Endothelial cell of umbilical vein (primary cell): ENCODE data around the gene TOX2. TPM values are rescaled to one million over a fixed set of nuclear protein-coding genes. Genes with fewer than 3 reads are reported as not detected.

Experiments
- BruUV-seq: library from RNA; stranded (reverse); fragments of 400-500 nt; replicated peaks from 2 replicates; lab custom pipeline; 2021; lab: Mats Ljungman, UMichigan
- CTCF ChIA-PET: fragments of 300-600, 350-600 bp; sonication (Branson Sonifier 250); formaldehyde crosslinking; loops from one replicate; lab custom pipeline; 2021; ENCODE audit warnings: antibody characterized with exemption, inconsistent platforms; lab: Charles Lee
- POLR2A ChIA-PET: fragments of 300-600, 350-600 bp; sonication (Branson Sonifier 250); formaldehyde crosslinking; loops from one replicate; lab custom pipeline; 2021; ENCODE audit warnings: antibody characterized with exemption, inconsistent platforms; lab: Charles Lee
- DNase-seq: peaks from one replicate; pipeline ENCODE4 v3.0.0-alpha.2; 2011; ENCODE audit warnings: low read depth, low spot score
- FAIRE-seq: peaks from 2 replicates; lab custom pipeline; 2011; peaks lifted over from hg19 to GRCh38; lab: Jason Lieb, UNC
- H2AFZ ChIP-seq: 2 replicates; pipeline ENCODE4 v1.6.0; 2012; ENCODE audit warnings: low read depth, low read length, control low read depth, inconsistent platforms
- H3K27ac ChIP-seq: 2 replicates; pipeline ENCODE4 v1.5.1; 2011; ENCODE audit warnings: low read depth, mild to moderate bottlenecking, control low read depth, low read length, moderate library complexity; ENCODE audit not compliant: insufficient read depth
- H3K27me3 ChIP-seq, 2 experiments: 2 replicates each; pipeline versions ENCODE4 v1.6.0 to v1.6.1; 2011; ENCODE audit warnings: low read length in 2 of 2, mixed read lengths in 1 of 2; ENCODE audit not compliant: control insufficient read depth in 2 of 2, insufficient read depth in 2 of 2
- H3K36me3 ChIP-seq, 2 experiments: 2 replicates in 1 of 2; 3 replicates in 1 of 2; pipeline ENCODE4 v1.5.1; 2011; ENCODE audit warnings: low read length in 2 of 2, mild to moderate bottlenecking in 1 of 2, moderate library complexity in 1 of 2; ENCODE audit not compliant: control insufficient read depth in 2 of 2, insufficient read depth in 2 of 2; ENCODE audit errors: extremely low read depth in 1 of 2
- H3K4me1 ChIP-seq: 3 replicates; pipeline ENCODE4 v1.5.1; 2011; ENCODE audit warnings: mild to moderate bottlenecking, low read length; ENCODE audit not compliant: control insufficient read depth, insufficient read depth; ENCODE audit errors: extremely low read depth
- H3K4me2 ChIP-seq: 2 replicates; pipeline ENCODE4 v1.6.1; 2011; ENCODE audit warnings: low read length, control low read depth, mixed read lengths; ENCODE audit not compliant: insufficient read depth
- H3K4me3 ChIP-seq, 3 experiments: fragments of 200-600 bp in 1 of 3; sonication (generic), shearing (Covaris generic) in 1 of 3; replicated peaks in 1 of 3; 2 replicates each; pipeline ENCODE4 v1.5.1; 2011 to 2016; ENCODE audit warnings: control low read depth in 3 of 3, low read length in 3 of 3, mild to moderate bottlenecking in 2 of 3, inconsistent platforms in 1 of 3, low read depth in 1 of 3, moderate library complexity in 1 of 3; ENCODE audit not compliant: insufficient read depth in 1 of 3
- H3K79me2 ChIP-seq: 2 replicates; pipeline ENCODE4 v1.6.0; 2012; ENCODE audit warnings: low read length, inconsistent platforms; ENCODE audit not compliant: control insufficient read depth, insufficient read depth
- H3K9ac ChIP-seq: replicated peaks from 2 replicates; pipeline ENCODE3; 2011; ENCODE audit warnings: low read length, control low read depth; ENCODE audit not compliant: insufficient read depth; ENCODE audit errors: extremely low read depth
- H3K9me1 ChIP-seq: replicated peaks from 3 replicates; pipeline ENCODE4 v1.6.0; 2011; ENCODE audit warnings: mild to moderate bottlenecking, low read length; ENCODE audit not compliant: control insufficient read depth, insufficient read depth; ENCODE audit errors: extremely low read depth
- H3K9me3 ChIP-seq: replicated peaks from 2 replicates; pipeline ENCODE4 v1.5.1; 2012; ENCODE audit warnings: low read length, inconsistent platforms; ENCODE audit not compliant: control insufficient read depth, insufficient read depth
- H4K20me1 ChIP-seq: replicated peaks from 2 replicates; pipeline ENCODE3; 2011; ENCODE audit warnings: mild to moderate bottlenecking, low read length; ENCODE audit not compliant: control insufficient read depth, insufficient read depth; ENCODE audit errors: extremely low read depth
- CTCF ChIP-seq, 2 donors: IDR thresholded peaks; 1 replicate in 1 of 2; 2 replicates in 1 of 2; pipeline ENCODE4 v1.5.1; 2011; ENCODE audit warnings: low read length in 2 of 2, mild to moderate bottlenecking in 2 of 2, moderate library complexity in 2 of 2, control low read depth in 1 of 2, inconsistent platforms in 1 of 2, low read depth in 1 of 2; ENCODE audit not compliant: insufficient read depth in 1 of 2; ENCODE audit errors: extremely low read depth in 1 of 2
- EZH2 ChIP-seq: IDR thresholded peaks from 2 replicates; pipeline ENCODE4 v1.6.1; 2012; ENCODE audit warnings: borderline replicate concordance, low read depth, mild to moderate bottlenecking, moderate library complexity, low read length, inconsistent platforms; ENCODE audit not compliant: severe bottlenecking
- FOS ChIP-seq: IDR thresholded peaks from 2 replicates; pipeline ENCODE4 v1.6.1; 2011; ENCODE audit warnings: mild to moderate bottlenecking, low read length, moderate library complexity, borderline replicate concordance; ENCODE audit not compliant: insufficient read depth
- GATA2 ChIP-seq: IDR thresholded peaks from 2 replicates; pipeline ENCODE4 v1.7.0; 2011; ENCODE audit warnings: low read depth, mild to moderate bottlenecking, moderate library complexity, mixed read lengths, low read length; ENCODE audit not compliant: insufficient read length, insufficient read depth
- JUN ChIP-seq: IDR thresholded peaks from 2 replicates; pipeline ENCODE4 v1.6.1; 2011; ENCODE audit warnings: borderline replicate concordance, low read depth; ENCODE audit not compliant: insufficient read length, insufficient read depth
- MYC ChIP-seq: IDR thresholded peaks from one replicate; pipeline ENCODE4 v1.6.1; 2011; ENCODE audit warnings: mild to moderate bottlenecking, low read depth, low read length
- POLR2A ChIP-seq: IDR thresholded peaks from 2 replicates; pipeline ENCODE4 v1.6.1; 2012; ENCODE audit warnings: low read depth, mild to moderate bottlenecking, control low read depth, low read length
- POLR2AphosphoS5 ChIP-seq: IDR thresholded peaks from 2 replicates; pipeline ENCODE4 v1.6.1; 2012; ENCODE audit warnings: low read depth, mild to moderate bottlenecking, control low read depth, low read length, moderate library complexity; ENCODE audit not compliant: insufficient read depth
- dilution Hi-C: fragments of 300-500 bp; cut with MboI; formaldehyde crosslinking; loops from one replicate; pipeline ENCODE4 v1.15.0; 2019; ENCODE audit warnings: low sequenced_read_pairs; ENCODE audit not compliant: extremely low pct_ligation_motif_present
- intact Hi-C: fragments of 100-400 bp; cut with micrococcal nuclease; formaldehyde crosslinking; loops from one replicate; pipeline ENCODE4 v1.10.0; 2022
- polyA plus RNA-seq, 4 experiments: library from polyadenylated mRNA; depleted of rRNA in 3 of 4; stranded (reverse) in 3 of 4; unstranded in 1 of 4; fragments of >200 nt; gene quantifications; 2 replicates each; pipeline versions ENCODE4 v1.2.1 to v1.2.3, GENCODE V29; 2011 to 2012; ENCODE audit warnings: missing spikeins in 1 of 4
- total RNA-seq: library from RNA; stranded (reverse); gene quantifications from 2 replicates; pipeline ENCODE4 v1.2.3, GENCODE V29; 2021
- TF ChIP-seq, protein P1 (sequence below): IDR thresholded peaks from 2 replicates; pipeline ENCODE4 v1.6.1; 2011; ENCODE audit not compliant: insufficient read depth, insufficient read length

Gene TOX2
- total and polyA plus RNA-seq, 2 donors (not counting 3 experiments of a cell fraction or from before 2014, with no cell fraction given): 7.0 to 18.6 TPM

DNA sequence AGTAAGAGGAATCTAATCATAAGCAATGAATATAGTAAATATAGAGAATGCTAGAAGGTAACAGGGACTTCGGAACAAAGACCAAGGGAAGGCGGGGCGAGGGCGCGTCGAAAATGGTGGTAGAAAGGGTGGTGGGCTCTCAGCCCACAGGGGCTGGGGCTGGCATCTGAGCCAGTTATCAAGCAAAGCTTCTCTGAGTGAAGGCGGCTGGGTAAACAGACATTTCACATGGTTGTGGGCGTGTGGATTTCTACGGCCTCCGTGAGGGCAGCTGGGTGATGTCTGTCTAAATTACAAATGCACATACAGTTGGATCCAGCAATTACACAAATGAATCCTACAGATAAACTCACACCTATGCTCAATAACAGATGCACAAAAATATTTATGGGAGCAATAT lies 56.6 kb downstream of the TOX2 start:
- Histone ChIP-seq H3K4me3 (no peak overlapping the region), H4K20me1 (no peaks in the 10 kb centered on the region), H3K4me2 (no peak overlapping the region), H3K79me2 (no peaks in the 10 kb centered on the region), H3K27me3 (no peaks in the 10 kb centered on the region), H3K9me3 (no peaks in the 10 kb centered on the region), H2AFZ (no peak overlapping the region), H3K9ac (no peak overlapping the region), H3K4me1 (no peaks in the 10 kb centered on the region), H3K9me1 (no peaks in the 10 kb centered on the region), H3K36me3 (no peaks in the 10 kb centered on the region), H3K27ac (no peak overlapping the region)
- intact Hi-C loops: no loop called here
- TF ChIP-seq CTCF (IDR thresholded peaks at IDR 0.05; ENCODE audit: extremely low read depth in 1 of 2, insufficient read depth in 1 of 2, low read depth in 1 of 2, low read length in 2 of 2): no peak
- TF ChIP-seq POLR2AphosphoS5: no peak
- no peak for TF ChIP-seq POLR2A
- no peak for TF ChIP-seq FOS
- no peak for TF ChIP-seq JUN
- no peak for TF ChIP-seq EZH2
- TF ChIP-seq, protein P1, sequence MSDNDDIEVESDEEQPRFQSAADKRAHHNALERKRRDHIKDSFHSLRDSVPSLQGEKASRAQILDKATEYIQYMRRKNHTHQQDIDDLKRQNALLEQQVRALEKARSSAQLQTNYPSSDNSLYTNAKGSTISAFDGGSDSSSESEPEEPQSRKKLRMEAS: no peak
- TF ChIP-seq MYC: no peak
- no peak for TF ChIP-seq GATA2
- DNase-seq: no peak
- CTCF ChIA-PET: no interaction called here
- no peak for FAIRE-seq
- dilution Hi-C loops: no loop called here
- POLR2A ChIA-PET: no interaction called here
- BruUV-seq: no TSS peak
